GM21737 (cell line): ENCODE results near the gene RABL3.
"Not testable (repeated sequence)": the region's sequence is repeated elsewhere in the genome, so short reads cannot be mapped to it uniquely, and the experiment has no call there.

Experiments
- ATAC-seq: cut with Tn5 transposase; IDR thresholded peaks from one replicate; pipeline ENCODE4 v1.9.1; 2021; ENCODE audit warnings: mild to moderate bottlenecking, moderate library complexity; ENCODE audit not compliant: unreplicated experiment

The RABL3 gene

DNA sequence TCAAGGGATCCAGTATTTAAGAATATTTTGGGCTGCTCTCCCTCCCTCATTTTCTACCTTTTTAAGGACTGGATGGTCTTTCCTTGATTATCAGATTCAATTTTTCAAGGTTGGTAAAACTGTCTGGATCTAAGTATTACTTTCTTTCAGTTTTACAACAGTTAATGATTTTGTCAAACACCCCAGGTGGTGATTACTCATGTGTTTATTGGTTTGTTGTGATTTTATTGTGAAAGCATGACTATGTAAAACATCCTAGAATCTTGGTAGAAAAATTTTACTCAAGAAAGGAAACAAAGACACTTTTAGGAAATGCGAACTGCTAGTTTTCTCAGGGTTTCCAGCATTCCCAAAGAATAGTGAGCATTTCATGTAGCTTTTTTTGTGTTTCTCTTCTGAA, 7.5 kb upstream of the RABL3 start:
- no peak for ATAC-seq

DNA sequence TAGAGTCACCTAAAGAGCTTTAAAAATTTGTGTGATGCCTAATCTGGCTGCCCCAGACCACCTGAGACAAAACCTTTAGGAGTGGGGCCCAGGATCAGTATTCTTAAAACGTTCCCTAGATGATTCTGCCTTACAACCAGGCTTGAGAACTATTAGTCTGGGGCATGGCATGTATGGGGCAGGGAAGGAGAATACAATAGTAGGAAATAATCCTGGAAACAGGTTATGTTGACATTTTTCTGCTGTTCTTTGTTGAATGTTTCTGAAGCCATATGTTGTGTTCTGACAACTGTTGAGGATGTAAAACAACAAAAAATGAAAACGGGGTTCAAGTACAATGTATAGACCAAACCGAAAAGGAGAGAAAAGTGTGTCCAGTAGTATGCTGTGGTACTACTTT, 3.1 kb upstream of the RABL3 start:
- ATAC-seq, result no peak

DNA sequence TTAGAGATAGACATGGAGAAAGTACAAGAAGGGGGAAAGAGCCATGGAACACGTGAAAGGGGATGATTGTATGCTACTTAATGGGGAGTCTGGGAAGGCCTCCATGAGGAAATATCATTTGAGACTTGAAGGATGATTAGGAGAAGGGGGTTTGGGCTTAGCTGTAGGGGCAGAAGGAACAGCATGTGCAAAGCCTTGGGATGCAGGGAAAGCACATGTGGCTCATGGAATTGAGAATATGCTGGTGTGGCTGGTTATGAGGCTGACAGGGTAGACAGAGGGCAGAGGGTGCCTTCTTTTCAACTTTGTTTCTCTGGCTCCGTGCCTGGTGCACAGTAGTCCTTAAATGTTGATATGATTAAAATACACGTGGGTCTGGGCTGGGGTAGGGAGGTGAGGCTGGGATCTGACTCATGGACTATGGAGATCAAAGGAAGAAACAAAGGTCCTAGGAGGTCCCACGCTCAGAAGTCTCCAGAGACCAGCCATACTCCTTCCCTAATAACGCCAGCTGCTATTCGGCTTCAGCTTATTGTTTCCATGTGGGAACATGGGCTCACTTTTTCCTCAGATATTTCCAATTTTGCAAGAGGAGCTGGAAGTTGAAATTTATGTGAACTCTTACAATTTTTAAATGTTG, 1.4 kb upstream of the RABL3 start:
- no peak for ATAC-seq

DNA sequence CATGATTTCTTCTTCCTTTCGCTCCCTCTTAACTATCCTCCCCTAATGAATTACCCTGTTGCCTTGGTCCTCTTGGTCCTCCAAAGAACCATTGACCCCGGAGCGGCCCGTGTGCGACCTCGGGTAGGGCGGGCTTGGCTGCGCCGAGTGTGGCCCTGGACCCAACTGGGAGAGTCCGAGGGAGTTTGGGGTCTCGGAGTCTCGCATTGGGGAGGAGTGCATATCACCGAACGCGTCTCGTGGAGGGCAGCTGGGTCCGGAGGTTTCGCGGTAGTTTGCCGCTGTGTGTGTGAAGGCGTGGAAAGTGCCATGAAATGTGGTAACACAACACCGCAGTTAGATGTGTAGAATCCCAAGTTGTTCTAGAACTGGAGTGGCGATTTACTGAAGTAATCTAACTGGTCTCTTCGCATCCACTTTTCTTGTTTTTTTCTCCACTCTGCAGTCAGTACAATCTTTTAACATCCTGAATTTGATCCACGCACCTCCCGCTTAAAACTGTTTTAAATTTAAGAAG, 591 bp upstream of the RABL3 start:
- ATAC-seq, result peak; percentile 10

DNA sequence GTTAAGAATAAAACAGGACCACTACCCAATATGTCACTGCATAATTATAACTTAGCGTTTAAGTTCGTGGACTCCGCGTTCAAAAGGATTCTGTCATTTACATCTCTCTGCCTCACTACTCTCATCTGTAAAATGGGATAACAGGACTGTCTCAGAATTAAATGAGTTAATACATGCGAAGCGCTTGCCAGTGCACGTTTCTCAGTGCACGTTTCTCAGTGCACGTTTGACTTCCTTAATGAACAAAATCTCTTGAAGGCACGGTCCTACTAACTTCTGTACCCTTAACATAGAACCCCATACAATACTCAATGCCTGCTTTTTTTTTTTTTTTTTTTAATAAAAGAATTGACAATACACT, 499 bp downstream of the RABL3 start:
- peak; percentile 7 for ATAC-seq

DNA sequence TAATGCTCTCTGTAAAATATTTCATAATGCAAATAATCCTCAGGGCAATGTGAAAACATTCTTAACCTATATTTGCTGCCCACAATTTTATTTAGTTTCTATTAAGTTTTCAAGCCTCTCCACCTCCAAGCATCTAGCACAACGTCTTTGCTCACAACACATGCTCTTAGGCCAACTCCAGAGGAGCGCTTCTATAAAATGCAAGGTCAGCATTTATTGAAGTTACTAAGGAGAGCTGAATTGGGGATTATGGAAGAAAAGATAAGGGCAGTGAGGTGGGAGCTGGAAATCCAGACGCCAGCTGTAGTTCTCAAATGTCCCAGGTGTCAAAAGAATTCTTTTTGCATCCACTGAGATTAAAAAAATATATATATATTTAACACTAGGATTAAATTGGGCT, 996 bp downstream of the RABL3 start:
- ATAC-seq, result no peak

DNA sequence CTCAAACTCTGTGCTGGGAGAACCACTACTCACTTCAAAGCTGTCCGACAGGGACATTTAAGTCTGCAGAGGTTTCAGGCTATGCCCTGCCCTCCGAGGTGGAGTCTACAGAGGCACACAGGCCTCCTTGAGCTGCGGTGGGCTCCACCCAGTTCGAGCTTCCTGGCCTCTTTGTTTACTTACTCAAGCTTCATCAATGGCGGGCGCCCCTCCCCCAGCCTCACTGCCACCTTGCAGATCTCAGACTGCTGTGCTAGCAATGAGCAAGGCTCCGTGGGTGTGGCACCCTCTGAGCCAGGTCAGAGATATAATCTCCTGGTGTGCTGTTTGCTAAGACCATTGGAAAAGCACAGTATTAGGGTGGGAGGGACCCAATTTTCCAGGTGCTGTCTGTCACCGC, 4.3 kb downstream of the RABL3 start:
- not testable (repeated sequence) for ATAC-seq

DNA sequence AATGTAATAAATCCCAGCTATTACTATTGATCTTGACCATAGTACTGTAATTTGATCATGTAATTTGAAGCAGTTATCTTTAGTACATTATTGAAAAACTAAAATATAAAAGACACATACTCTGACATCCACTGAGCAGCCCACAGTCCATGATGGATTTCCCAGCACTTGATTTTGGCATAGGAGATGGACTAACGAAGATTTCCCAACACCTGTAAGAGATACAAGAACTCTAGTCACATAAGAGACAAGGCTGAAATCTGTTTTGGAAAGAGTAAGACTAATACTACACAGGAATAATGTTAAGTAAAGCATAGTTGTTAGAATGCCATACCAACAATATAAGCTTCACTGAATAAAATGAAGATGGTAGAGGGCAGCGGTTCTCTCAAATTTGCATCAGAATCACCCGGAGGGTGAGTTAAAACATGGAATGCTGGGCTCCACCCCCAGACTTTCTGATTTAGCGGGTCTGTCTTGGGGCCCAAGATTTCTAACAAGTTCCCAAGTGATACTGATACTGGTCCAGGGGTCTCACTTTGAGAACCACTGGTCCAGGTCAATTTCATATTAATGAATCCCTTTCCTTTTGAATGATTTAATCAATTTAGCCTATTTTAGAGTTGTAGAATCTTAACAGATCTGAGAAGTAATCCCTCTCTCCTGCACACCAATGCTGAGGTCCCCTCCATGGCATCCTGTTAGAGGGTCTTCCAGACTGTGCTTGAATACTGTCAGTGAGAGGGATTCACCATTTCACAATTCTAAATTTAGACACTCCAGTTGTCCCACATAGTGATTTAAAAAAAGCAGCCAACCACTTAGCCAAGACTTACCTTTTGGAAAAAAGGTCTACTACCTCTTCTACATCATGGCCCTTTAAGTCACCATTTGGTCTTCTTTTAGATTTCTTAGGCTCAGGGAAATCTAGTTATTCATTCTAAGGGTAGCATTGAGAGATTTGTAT, 11.5 kb downstream of the RABL3 start:
- ATAC-seq, result no peak

DNA sequence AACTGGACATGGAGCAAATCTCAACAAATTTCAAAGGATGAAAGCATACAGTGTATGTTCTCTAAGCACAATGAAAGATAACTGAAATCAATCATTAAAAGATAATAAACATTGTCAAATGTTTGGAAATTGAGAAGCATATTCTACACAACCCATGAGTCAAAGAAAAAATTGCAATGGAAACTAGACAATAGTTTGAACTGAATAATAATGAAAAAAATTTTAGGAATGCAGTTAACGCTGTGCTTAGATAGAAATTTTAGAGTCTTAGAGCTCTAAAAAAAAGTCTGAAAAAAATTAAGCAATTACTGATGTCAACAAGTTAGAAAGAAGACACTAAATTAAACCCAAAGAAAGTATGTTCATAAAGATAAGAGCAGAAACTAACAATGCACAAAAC, 15.5 kb downstream of the RABL3 start:
- ATAC-seq, result no peak

DNA sequence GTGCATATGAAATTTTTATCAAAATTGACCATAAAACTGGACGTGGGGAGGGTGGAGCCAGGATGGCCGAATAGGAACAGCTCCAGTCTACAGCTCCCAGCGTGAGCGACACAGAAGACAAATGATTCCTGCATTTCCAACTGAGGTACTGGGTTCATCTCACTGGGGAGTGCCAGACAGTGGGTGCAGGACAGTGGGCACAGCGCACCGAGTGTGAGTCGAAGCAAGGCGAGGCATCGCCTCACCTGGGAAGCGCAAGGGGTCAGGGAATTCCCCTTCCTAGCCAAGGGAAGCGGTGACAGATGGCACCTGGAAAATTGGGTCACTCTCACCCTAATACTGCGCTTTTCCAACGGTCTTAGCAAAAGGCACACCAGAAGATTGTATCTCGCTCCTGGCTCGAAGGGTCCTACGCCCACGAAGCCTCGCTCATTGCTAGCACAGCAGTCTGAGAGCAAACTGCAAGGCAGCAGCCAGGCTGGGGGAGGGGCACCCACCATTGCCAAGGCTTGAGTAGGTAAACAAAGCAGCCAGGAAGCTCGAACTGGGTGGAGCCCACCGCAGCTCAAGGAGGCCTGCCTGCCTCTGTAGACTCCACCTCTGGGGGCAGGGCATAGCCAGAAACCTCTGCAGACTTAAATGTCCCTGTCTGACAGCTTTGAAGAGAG, 23.0 kb downstream of the RABL3 start:
- not testable (repeated sequence) for ATAC-seq

DNA sequence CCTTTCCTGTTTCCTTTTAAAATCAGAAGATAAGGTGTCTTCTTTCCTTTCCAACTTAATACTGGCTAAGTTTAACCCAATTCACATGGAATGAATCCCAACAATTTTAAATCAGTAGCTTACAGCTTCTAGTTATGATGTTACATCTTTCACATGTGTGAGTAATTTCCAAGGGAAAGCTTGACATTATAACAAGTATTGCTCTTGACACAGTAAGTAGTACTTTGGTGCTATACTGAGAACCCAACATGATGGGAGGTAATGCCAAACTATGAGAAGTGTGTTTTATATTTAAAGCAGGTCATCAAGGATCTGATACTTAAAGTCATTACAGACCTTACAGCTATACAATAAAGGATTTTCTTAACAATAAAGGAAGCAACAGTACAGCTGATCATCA, 29.1 kb downstream of the RABL3 start:
- no peak for ATAC-seq

DNA sequence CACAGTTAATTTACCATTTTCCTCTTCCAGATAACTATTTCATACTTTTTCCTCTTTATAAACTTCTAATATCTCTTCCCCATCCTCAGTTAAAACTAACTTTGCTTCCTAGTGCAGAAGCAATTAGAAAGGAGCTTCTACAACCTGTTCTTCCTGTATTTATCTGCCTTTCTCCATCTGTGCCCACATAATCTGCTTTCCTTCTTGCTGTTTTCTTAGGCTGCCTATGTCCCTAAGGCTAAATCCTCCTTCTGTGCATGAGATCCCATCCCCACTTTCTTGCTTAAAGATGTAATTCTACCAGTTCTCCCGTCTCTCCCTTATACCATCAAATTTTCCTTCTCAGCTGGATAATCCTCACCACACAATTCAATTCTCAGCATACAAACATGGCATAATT, 31.9 kb downstream of the RABL3 start:
- no peak for ATAC-seq

DNA sequence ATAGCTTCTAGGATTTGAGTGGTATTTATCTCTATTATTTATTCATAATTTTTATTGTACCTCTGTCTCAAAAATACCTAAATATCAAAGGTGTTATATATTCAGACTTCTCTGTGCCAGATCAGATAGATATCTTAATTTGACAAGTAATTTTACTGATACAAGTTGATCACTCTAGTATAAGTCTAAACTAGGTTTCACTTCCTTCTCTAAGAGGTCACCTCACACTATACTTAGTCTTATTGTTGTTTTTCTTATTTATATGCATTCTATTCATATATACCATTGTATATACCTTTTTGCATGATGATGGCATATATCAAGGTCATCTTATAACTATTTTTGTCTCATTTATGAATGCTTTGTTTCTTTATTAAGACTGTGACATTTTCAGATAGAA, 33.9 kb downstream of the RABL3 start:
- peak; percentile 57 for ATAC-seq

DNA sequence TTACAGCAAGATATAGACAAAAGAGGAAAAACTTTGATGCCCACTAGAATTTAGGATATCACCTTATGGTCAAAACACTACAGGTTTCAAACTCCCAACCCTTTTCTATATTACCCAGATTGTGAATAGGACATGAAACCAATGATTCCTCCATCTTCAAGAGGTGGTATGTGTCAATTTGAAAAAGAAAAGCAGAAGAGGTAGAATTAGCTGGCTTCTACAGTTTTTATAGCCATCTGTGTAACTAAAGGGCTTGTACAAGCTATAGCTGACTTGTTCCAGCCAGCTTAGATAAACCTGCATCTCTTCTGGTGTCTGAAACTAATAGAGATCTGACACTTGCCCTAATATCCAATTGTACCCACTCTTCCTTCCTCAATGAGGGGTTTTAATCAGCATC, 35.4 kb downstream of the RABL3 start:
- ATAC-seq, result no peak

DNA sequence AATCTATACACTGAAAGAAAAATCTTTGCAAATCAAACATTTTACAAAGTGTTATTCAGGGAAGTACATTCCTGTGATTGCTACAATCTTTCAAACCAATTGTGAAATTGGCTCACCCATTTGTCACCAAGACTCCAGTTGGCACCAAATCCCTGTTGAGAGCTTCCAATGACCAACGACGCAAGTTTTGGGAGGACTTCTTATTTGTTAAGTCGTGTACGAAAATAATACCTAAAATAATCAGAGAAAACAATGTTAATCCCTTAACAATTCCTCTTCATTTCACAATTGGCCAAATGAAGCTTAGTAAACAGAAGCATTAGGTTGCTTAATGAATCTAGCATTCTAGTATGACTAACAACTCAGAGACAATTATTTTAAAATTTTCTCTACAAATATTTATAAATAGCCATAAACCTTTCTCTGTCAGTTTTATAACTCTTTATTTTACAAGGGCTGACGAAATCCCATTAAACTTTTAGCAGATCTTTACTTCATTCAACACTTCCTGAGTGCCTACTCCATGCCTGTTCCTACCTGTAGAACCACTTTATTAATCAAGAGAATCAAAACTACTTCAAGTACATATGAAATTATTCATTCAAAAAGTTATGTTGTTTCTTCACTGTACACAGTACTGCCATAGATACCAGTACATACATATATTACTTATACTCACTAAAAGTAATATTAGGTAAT, 36.3 kb downstream of the RABL3 start:
- no peak for ATAC-seq

DNA sequence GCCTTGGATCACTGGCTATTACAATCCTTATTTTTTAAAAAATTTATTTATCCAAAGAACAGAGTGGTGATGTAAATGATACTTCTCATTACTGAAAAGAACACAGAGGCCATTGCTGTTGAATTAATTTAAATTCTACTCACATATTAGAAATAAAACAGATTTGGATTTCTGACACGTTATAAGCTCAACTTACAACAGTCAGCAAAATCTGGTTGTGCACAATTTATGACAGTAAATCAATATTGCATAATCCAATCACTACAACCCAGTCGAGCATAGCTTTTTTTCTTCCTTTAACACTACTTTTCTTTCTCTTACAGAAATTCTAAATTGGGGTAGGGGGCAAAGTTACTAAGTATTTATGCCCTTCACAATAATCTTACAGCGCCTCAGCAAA, 43.0 kb downstream of the RABL3 start:
- no peak for ATAC-seq

DNA sequence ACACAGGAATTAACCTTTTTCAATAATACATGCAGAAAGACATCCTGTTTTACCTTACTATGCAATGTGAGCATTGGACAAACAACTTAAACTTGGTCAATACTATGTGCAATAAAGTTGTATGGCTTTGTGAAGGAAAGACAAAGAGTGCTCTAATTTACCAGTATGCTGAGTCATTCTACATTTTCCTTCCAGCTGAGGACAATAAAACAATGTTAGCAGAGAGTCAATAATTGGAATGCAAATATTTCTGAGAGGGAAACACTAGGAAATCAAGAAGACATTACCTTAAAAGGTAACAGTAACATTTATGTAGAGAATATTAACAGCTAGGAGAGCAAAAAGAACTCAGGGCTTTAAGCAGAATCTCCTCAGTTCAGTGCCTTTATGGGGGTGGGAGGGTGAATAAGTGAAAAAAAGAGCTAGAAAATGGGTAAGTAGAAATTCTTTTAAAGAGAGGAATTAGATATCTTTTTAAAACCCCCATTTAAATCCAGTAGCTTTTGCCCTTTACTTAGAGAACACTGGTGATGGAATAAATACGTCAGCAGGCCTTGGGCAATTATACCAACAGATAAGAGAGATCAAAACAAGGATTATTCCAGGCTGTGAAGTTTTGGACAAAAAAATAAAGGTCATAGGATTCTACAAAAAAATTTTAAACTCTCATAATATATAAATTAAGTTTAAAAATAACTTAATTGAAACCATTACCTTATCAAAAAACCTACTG, 48.7 kb downstream of the RABL3 start:
- ATAC-seq, result no peak

DNA sequence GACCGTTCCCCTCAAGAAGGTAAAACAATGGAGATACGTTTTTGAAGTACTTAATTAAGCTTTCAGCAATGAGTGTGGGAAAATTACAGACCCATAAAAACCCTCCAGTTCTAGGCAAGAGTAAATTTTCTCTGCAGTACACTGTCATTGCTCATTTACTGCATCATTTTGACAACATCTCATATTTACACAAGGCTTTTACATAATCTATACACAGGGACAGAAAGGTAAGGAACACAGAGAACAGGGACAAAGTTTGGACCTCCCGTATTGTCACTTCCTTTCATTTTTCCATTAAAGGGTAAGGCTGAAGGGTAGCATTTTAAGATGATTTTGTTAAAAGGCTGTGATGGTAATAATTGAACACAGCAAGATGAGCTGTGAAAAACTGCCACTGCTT, 52.9 kb downstream of the RABL3 start:
- no peak for ATAC-seq

DNA sequence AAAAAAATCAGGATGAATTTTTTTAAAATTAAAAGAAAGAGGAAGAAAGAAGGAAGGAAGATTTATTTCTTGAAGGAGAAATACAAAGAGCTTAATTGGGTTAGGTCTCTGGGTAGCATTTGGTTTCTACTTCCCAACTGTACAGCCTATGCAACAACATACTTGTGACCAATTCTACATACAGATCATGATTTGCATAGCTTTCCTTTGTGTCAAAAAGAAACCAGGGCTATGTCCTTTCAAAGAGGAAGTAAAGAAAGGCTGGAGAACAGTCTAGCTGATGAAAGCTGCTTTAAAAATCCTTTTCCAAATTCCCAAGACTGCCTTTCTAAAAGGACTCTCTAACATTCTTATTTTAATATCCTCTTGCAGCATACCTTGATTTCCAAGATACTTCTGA, 54.2 kb downstream of the RABL3 start:
- ATAC-seq, result peak; percentile 97

DNA sequence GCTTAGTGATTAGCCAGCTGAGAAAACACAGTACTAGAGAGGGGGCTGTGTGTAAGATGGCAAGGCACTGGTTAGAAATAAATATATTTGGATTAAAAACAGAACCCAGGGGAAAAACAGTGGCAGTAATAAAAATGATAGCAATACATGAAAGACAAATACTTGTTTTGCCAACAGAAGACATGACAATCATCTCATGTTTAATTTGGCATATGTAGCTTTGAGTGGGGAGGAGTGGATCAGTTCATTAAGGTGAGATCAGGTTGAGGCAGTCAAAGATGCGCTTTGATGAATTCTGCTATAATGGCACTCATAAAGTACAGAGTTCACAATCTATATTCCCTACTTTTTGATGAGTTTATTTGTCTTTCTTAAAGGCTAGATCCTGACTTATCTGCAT, 56.9 kb downstream of the RABL3 start:
- no peak for ATAC-seq
